ENCODE data around the gene ARHGAP24. TPM values are rescaled to one million over a fixed set of nuclear protein-coding genes. Genes with fewer than 3 reads are reported as not detected.

The ARHGAP24 gene
- total and polyA plus RNA-seq, 10 of the 15 experiments (the other 5 are each of a cell fraction or from before 2014, with no cell fraction given), result 0.10 to 4.2 (median 0.52) TPM

DNA sequence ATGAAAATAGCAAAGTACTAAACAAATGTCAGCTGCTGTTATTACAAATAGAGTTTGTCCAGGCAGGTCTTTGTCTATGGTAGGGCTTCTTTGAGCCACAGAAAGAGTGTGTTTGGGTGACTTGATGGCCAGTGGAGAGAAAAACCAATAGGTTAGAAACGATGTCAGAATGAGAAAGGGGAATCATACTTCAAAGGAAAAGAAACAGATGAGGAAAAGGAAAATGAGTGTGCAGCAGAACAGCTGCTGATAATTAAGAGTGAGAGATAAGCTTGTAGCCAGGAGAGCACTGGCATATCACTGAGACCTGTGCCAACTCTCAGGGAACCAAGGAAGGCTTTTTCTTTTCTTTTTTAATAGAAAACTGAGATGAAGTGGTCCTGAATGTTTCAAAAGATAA lies 257.2 kb downstream of the ARHGAP24 start (continued):
- TF ChIP-seq, protein P1, sequence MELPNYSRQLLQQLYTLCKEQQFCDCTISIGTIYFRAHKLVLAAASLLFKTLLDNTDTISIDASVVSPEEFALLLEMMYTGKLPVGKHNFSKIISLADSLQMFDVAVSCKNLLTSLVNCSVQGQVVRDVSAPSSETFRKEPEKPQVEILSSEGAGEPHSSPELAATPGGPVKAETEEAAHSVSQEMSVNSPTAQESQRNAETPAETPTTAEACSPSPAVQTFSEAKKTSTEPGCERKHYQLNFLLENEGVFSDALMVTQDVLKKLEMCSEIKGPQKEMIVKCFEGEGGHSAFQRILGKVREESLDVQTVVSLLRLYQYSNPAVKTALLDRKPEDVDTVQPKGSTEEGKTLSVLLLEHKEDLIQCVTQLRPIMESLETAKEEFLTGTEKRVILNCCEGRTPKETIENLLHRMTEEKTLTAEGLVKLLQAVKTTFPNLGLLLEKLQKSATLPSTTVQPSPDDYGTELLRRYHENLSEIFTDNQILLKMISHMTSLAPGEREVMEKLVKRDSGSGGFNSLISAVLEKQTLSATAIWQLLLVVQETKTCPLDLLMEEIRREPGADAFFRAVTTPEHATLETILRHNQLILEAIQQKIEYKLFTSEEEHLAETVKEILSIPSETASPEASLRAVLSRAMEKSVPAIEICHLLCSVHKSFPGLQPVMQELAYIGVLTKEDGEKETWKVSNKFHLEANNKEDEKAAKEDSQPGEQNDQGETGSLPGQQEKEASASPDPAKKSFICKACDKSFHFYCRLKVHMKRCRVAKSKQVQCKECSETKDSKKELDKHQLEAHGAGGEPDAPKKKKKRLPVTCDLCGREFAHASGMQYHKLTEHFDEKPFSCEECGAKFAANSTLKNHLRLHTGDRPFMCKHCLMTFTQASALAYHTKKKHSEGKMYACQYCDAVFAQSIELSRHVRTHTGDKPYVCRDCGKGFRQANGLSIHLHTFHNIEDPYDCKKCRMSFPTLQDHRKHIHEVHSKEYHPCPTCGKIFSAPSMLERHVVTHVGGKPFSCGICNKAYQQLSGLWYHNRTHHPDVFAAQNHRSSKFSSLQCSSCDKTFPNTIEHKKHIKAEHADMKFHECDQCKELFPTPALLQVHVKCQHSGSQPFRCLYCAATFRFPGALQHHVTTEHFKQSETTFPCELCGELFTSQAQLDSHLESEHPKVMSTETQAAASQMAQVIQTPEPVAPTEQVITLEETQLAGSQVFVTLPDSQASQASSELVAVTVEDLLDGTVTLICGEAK (IDR thresholded peaks at IDR 0.05; ENCODE audit: borderline replicate concordance), result no peak
- TF ChIP-seq, protein P2, sequence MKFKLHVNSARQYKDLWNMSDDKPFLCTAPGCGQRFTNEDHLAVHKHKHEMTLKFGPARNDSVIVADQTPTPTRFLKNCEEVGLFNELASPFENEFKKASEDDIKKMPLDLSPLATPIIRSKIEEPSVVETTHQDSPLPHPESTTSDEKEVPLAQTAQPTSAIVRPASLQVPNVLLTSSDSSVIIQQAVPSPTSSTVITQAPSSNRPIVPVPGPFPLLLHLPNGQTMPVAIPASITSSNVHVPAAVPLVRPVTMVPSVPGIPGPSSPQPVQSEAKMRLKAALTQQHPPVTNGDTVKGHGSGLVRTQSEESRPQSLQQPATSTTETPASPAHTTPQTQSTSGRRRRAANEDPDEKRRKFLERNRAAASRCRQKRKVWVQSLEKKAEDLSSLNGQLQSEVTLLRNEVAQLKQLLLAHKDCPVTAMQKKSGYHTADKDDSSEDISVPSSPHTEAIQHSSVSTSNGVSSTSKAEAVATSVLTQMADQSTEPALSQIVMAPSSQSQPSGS (IDR thresholded peaks at IDR 0.05; ENCODE audit: low read length), result peak; percentile 76
- TF ChIP-seq NFYA (IDR thresholded peaks at IDR 0.05; ENCODE audit: borderline replicate concordance, low read depth, low read length), result no peak
- TF ChIP-seq KLF5 (IDR thresholded peaks at IDR 0.05; ENCODE audit: partially characterized antibody), result no peak
- TF ChIP-seq RFX5 (IDR thresholded peaks at IDR 0.05; ENCODE audit: low read depth, low read length), result no peak
- no peak for TF ChIP-seq SRF (IDR thresholded peaks at IDR 0.05; ENCODE audit: low read depth in 2 of 2, low read length in 2 of 2)
- TF ChIP-seq PML (IDR thresholded peaks at IDR 0.05; ENCODE audit: low read length), result 0 out of 2 replicates have a peak, but pooled peaks have one; percentile 43
- TF ChIP-seq, protein P3, sequence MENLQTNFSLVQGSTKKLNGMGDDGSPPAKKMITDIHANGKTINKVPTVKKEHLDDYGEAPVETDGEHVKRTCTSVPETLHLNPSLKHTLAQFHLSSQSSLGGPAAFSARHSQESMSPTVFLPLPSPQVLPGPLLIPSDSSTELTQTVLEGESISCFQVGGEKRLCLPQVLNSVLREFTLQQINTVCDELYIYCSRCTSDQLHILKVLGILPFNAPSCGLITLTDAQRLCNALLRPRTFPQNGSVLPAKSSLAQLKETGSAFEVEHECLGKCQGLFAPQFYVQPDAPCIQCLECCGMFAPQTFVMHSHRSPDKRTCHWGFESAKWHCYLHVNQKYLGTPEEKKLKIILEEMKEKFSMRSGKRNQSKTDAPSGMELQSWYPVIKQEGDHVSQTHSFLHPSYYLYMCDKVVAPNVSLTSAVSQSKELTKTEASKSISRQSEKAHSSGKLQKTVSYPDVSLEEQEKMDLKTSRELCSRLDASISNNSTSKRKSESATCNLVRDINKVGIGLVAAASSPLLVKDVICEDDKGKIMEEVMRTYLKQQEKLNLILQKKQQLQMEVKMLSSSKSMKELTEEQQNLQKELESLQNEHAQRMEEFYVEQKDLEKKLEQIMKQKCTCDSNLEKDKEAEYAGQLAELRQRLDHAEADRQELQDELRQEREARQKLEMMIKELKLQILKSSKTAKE (IDR thresholded peaks at IDR 0.05; ENCODE audit: low read depth, poor library complexity, severe bottlenecking), result no peak
- no peak for TF ChIP-seq YY1 (IDR thresholded peaks at IDR 0.05; ENCODE audit: low read depth, low read length)
- TF ChIP-seq ZNF384 (IDR thresholded peaks at IDR 0.05; ENCODE audit: borderline replicate concordance, low read depth, low read length), result no peak
- TF ChIP-seq, protein P4, sequence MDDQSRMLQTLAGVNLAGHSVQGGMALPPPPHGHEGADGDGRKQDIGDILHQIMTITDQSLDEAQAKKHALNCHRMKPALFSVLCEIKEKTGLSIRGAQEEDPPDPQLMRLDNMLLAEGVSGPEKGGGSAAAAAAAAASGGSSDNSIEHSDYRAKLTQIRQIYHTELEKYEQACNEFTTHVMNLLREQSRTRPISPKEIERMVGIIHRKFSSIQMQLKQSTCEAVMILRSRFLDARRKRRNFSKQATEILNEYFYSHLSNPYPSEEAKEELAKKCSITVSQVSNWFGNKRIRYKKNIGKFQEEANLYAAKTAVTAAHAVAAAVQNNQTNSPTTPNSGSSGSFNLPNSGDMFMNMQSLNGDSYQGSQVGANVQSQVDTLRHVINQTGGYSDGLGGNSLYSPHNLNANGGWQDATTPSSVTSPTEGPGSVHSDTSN (IDR thresholded peaks at IDR 0.05; ENCODE audit: insufficient replicate concordance, low read depth, low read length), result no peak
- TF ChIP-seq IKZF1 (conservative IDR thresholded peaks at IDR 0.05), result 0 out of 2 replicates have a peak, but pooled peaks have one; percentile 20
- no peak for TF ChIP-seq YBX1 (IDR thresholded peaks at IDR 0.05)
- no peak for TF ChIP-seq FOXK2 (IDR thresholded peaks at IDR 0.05)
- no peak for TF ChIP-seq RBBP5 (conservative IDR thresholded peaks at IDR 0.05)
- TF ChIP-seq POU2F2 (IDR thresholded peaks at IDR 0.05; ENCODE audit: borderline replicate concordance, low read depth, low read length), result no peak
- no peak for TF ChIP-seq ZZZ3 (IDR thresholded peaks at IDR 0.05; ENCODE audit: control insufficient read depth, insufficient read length, low read depth)
